ENCODE results near the gene SPON1. TPM values are rescaled to one million over a fixed set of nuclear protein-coding genes. Genes with fewer than 3 reads are reported as not detected.

Gene SPON1
- total RNA-seq, 1 experiment from 2014 or later, result 0.10 TPM

GRCh38 chr11:14073849-14074476, 111.4 kb downstream of the SPON1 start:
- Histone ChIP-seq H3K4me3 (ENCODE audit: low read depth in 2 of 2, low read length in 2 of 2) (no peak overlapping the region), H3K9me3 (ENCODE audit: control insufficient read depth, insufficient read depth, low read depth, low read length) (no peaks in the 10 kb centered on the region), H3K27me3 (ENCODE audit: control insufficient read depth, insufficient read depth, low read length) (peaks cover 16% of the 10 kb centered on the region), H3K27ac (ENCODE audit: low read length) (no peak overlapping the region), H3K4me1 (ENCODE audit: control insufficient read depth, insufficient read depth, low read length) (no peaks in the 10 kb centered on the region), H3K36me3 (ENCODE audit: control insufficient read depth, insufficient read depth, low read length) (no peaks in the 10 kb centered on the region)
- TF ChIP-seq REST (IDR thresholded peaks at IDR 0.05; ENCODE audit: insufficient read depth in 1 of 2, low read depth in 2 of 2, low read length in 1 of 2), result no peak
- TF ChIP-seq, protein P1, sequence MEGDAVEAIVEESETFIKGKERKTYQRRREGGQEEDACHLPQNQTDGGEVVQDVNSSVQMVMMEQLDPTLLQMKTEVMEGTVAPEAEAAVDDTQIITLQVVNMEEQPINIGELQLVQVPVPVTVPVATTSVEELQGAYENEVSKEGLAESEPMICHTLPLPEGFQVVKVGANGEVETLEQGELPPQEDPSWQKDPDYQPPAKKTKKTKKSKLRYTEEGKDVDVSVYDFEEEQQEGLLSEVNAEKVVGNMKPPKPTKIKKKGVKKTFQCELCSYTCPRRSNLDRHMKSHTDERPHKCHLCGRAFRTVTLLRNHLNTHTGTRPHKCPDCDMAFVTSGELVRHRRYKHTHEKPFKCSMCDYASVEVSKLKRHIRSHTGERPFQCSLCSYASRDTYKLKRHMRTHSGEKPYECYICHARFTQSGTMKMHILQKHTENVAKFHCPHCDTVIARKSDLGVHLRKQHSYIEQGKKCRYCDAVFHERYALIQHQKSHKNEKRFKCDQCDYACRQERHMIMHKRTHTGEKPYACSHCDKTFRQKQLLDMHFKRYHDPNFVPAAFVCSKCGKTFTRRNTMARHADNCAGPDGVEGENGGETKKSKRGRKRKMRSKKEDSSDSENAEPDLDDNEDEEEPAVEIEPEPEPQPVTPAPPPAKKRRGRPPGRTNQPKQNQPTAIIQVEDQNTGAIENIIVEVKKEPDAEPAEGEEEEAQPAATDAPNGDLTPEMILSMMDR (IDR thresholded peaks at IDR 0.05), result no peak
- TF ChIP-seq POLR2AphosphoS5 (IDR thresholded peaks at IDR 0.05; ENCODE audit: low read depth, low read length), result no peak
- in situ Hi-C loops (cut with HindIII; ENCODE audit: low pct_unique_long_range_greater_than_20kb, low sequenced_read_pairs) (no loop called here), intact Hi-C loops (cut with micrococcal nuclease; ENCODE audit: unreplicated experiment) (no loop called here)
- ChIA-PET CTCF (no interaction called here), POLR2A (no interaction called here)
- DNase-seq (ENCODE audit: low read depth, low spot score) (no peak), ATAC-seq (no peak)
- no TSS peak for BruUV-seq (replicated peaks)

- peaks cover 16% of the 10 kb centered on the region for H3K27me3 ChIP-seq (ENCODE audit: control insufficient read depth, insufficient read depth, low read length)
- DNase-seq (ENCODE audit: low read depth, low spot score) (no peak), ATAC-seq (no peak)
- in situ Hi-C loops (cut with HindIII; ENCODE audit: low pct_unique_long_range_greater_than_20kb, low sequenced_read_pairs), result no loop called here
- H3K4me1 ChIP-seq (ENCODE audit: control insufficient read depth, insufficient read depth, low read length), result no peaks in the 10 kb centered on the region
- CTCF ChIA-PET, result no interaction called here
- intact Hi-C loops (cut with micrococcal nuclease; ENCODE audit: unreplicated experiment), result no loop called here
- BruUV-seq (replicated peaks), result no TSS peak
- POLR2A ChIA-PET, result no interaction called here
- H3K4me3 ChIP-seq (ENCODE audit: low read depth in 2 of 2, low read length in 2 of 2), result no peak overlapping the region
- no peaks in the 10 kb centered on the region for H3K9me3 ChIP-seq (ENCODE audit: control insufficient read depth, insufficient read depth, low read depth, low read length)
- no peak overlapping the region for H3K27ac ChIP-seq (ENCODE audit: low read length)
- H3K36me3 ChIP-seq (ENCODE audit: control insufficient read depth, insufficient read depth, low read length), result no peaks in the 10 kb centered on the region
- no peak for TF ChIP-seq SIN3A (IDR thresholded peaks at IDR 0.05; ENCODE audit: borderline replicate concordance, insufficient read depth, low read depth, low read length)
- TF ChIP-seq POLR2AphosphoS5 (IDR thresholded peaks at IDR 0.05; ENCODE audit: low read depth, low read length), result no peak
- TF ChIP-seq REST (IDR thresholded peaks at IDR 0.05; ENCODE audit: insufficient read depth in 1 of 2, low read depth in 2 of 2, low read length in 1 of 2), result no peak
- TF ChIP-seq TCF7L2 (IDR thresholded peaks at IDR 0.05; ENCODE audit: low read depth, low read length), result no peak
- TF ChIP-seq, protein P1 (IDR thresholded peaks at IDR 0.05), result no peak
Observed at GRCh38 chr11:14075118-14076078, 112.9 kb downstream of the SPON1 start.
